ENCODE data around the gene NFILZ. TPM values are rescaled to one million over a fixed set of nuclear protein-coding genes. Genes with fewer than 3 reads are reported as not detected.

The NFILZ gene
- total RNA-seq, 1 donor from 2014 or later: not detected

- Mint-ChIP-seq H3K4me1 (ENCODE audit: unreplicated experiment) (no peaks in the 10 kb centered on the region), H3K27me3 (ENCODE audit: unreplicated experiment) (peaks cover 5% of the 10 kb centered on the region), H3K4me3 (ENCODE audit: unreplicated experiment) (no peak overlapping the region), H3K9me3 (ENCODE audit: unreplicated experiment) (peaks cover 34% of the 10 kb centered on the region), H3K27ac (ENCODE audit: unreplicated experiment) (no peak overlapping the region), H3K36me3 (ENCODE audit: low read depth, unreplicated experiment) (peaks cover 19% of the 10 kb centered on the region)
- no peak for TF ChIP-seq CTCF (IDR thresholded peaks at IDR 0.05; ENCODE audit: unreplicated experiment)
- no peak for DNase-seq (ENCODE audit: low spot score)
These were observed 33.7 kb downstream of the NFILZ start for GRCh38 chr19:8663920-8664670.

GRCh38 chr19:8664671-8665057 lies 34.2 kb downstream of the NFILZ start:
- H3K4me3 Mint-ChIP-seq (ENCODE audit: unreplicated experiment): no peak overlapping the region
- peaks cover 31% of the 10 kb centered on the region for H3K9me3 Mint-ChIP-seq (ENCODE audit: unreplicated experiment)
- H3K4me1 Mint-ChIP-seq (ENCODE audit: unreplicated experiment): no peaks in the 10 kb centered on the region
- H3K27ac Mint-ChIP-seq (ENCODE audit: unreplicated experiment): no peak overlapping the region
- no peak for DNase-seq (ENCODE audit: low spot score)
- TF ChIP-seq CTCF (IDR thresholded peaks at IDR 0.05; ENCODE audit: unreplicated experiment): no peak
- H3K27me3 Mint-ChIP-seq (ENCODE audit: unreplicated experiment): peaks cover 5% of the 10 kb centered on the region
- peaks cover 16% of the 10 kb centered on the region for H3K36me3 Mint-ChIP-seq (ENCODE audit: low read depth, unreplicated experiment)

GRCh38 chr19:8665468-8666213 lies 35.2 kb downstream of the NFILZ start:
- H3K9me3 Mint-ChIP-seq (ENCODE audit: unreplicated experiment): peaks cover 27% of the 10 kb centered on the region
- H3K27me3 Mint-ChIP-seq (ENCODE audit: unreplicated experiment): peaks cover 8% of the 10 kb centered on the region
- no peak for TF ChIP-seq CTCF (IDR thresholded peaks at IDR 0.05; ENCODE audit: unreplicated experiment)
- no peak overlapping the region for H3K27ac Mint-ChIP-seq (ENCODE audit: unreplicated experiment)
- no peak overlapping the region for H3K4me3 Mint-ChIP-seq (ENCODE audit: unreplicated experiment)
- no peak for DNase-seq (ENCODE audit: low spot score)
- H3K36me3 Mint-ChIP-seq (ENCODE audit: low read depth, unreplicated experiment): peaks cover 16% of the 10 kb centered on the region
- H3K4me1 Mint-ChIP-seq (ENCODE audit: unreplicated experiment): no peaks in the 10 kb centered on the region

GRCh38 chr19:8666814-8667405 lies 36.5 kb downstream of the NFILZ start:
- H3K27ac Mint-ChIP-seq (ENCODE audit: unreplicated experiment): no peak overlapping the region
- H3K36me3 Mint-ChIP-seq (ENCODE audit: low read depth, unreplicated experiment): peaks cover 16% of the 10 kb centered on the region
- H3K27me3 Mint-ChIP-seq (ENCODE audit: unreplicated experiment): peaks cover 9% of the 10 kb centered on the region
- no peaks in the 10 kb centered on the region for H3K4me1 Mint-ChIP-seq (ENCODE audit: unreplicated experiment)
- peaks cover 29% of the 10 kb centered on the region for H3K9me3 Mint-ChIP-seq (ENCODE audit: unreplicated experiment)
- DNase-seq (ENCODE audit: low spot score): no peak
- no peak overlapping the region for H3K4me3 Mint-ChIP-seq (ENCODE audit: unreplicated experiment)
- no peak for TF ChIP-seq CTCF (IDR thresholded peaks at IDR 0.05; ENCODE audit: unreplicated experiment)
